NT2/D1 (cell line): ENCODE measurements around the gene KRTAP5-3.

Experiments used
- SUZ12 ChIP-seq: IDR thresholded peaks from 2 replicates; pipeline ENCODE4 v1.6.1; 2011; ENCODE audit not compliant: insufficient read length, insufficient read depth; ENCODE audit errors: extremely low read depth
- ZNF274 ChIP-seq: IDR thresholded peaks from 2 replicates; pipeline ENCODE4 v1.6.1; 2011; ENCODE audit warnings: mild to moderate bottlenecking, low read depth, low read length

GRCh38 chr11:1597331-1597993, 10.8 kb downstream of the KRTAP5-3 start:
- TF ChIP-seq SUZ12 (no peak), ZNF274 (no peak)
